GM23338 (cell line): ENCODE results near the gene CACNA1C. TPM values are rescaled to one million over a fixed set of nuclear protein-coding genes. Genes with fewer than 3 reads are reported as not detected.

Experiments
- ATAC-seq: fragments of 200-7000 bp; cut with Tn5 transposase; 3 replicates; pipeline ENCODE4 v1.9.1; 2020
- DNase-seq: peaks from one replicate; pipeline ENCODE4 v3.0.0-alpha.2; 2015; ENCODE audit warnings: low spot score
- H2AFZ ChIP-seq: fragments of 200-600 bp; sonication (generic); 2 replicates; pipeline ENCODE4 v1.8.0; 2016; ENCODE audit warnings: antibody characterized with exemption, mild to moderate bottlenecking, moderate library complexity
- H3F3A ChIP-seq: fragments of 200-600 bp; sonication (generic); replicated peaks from 2 replicates; pipeline ENCODE4 v1.8.0; 2017; ENCODE audit warnings: antibody characterized with exemption, mixed run types, low read depth
- H3K27ac ChIP-seq: fragments of 200-600 bp; sonication (generic); 2 replicates; pipeline ENCODE4 v1.6.1; 2016; ENCODE audit warnings: low read depth
- H3K27me3 ChIP-seq: fragments of 200-600 bp; sonication (generic); 2 replicates; pipeline ENCODE4 v1.8.0; 2016; ENCODE audit warnings: mild to moderate bottlenecking, mixed run types, moderate library complexity; ENCODE audit not compliant: insufficient read depth
- H3K36me3 ChIP-seq: fragments of 200-600 bp; sonication (generic); 2 replicates; pipeline ENCODE4 v1.8.0; 2016; ENCODE audit warnings: mild to moderate bottlenecking; ENCODE audit not compliant: insufficient read depth
- H3K4me1 ChIP-seq: fragments of 200-600 bp; sonication (generic); 2 replicates; pipeline ENCODE4 v1.8.0; 2016; ENCODE audit warnings: mild to moderate bottlenecking, moderate library complexity; ENCODE audit not compliant: insufficient read depth
- H3K4me2 ChIP-seq: fragments of 200-600 bp; sonication (generic); 2 replicates; pipeline ENCODE4 v1.7.1; 2017; ENCODE audit warnings: mixed run types
- H3K4me3 ChIP-seq: fragments of 200-600 bp; sonication (generic); 2 replicates; pipeline ENCODE4 v1.6.1; 2016; ENCODE audit warnings: mixed run types
- H3K79me2 ChIP-seq: fragments of 200-600 bp; sonication (generic); replicated peaks from 2 replicates; pipeline ENCODE4 v1.8.0; 2017; ENCODE audit warnings: mild to moderate bottlenecking; ENCODE audit not compliant: insufficient read depth
- H3K9me2 ChIP-seq: fragments of 200-600 bp; sonication (generic); 2 replicates; pipeline ENCODE4 v1.8.0; 2017; ENCODE audit not compliant: insufficient read depth
- H4K20me1 ChIP-seq: fragments of 200-600 bp; sonication (generic); replicated peaks from 2 replicates; pipeline ENCODE4 v1.8.0; 2017; ENCODE audit warnings: mild to moderate bottlenecking; ENCODE audit not compliant: insufficient read depth
- H3K27ac Mint-ChIP-seq: 2 replicates; pipeline ENCODE4 v1.8.0; 2020; ENCODE audit warnings: inconsistent platforms, mild to moderate bottlenecking, moderate library complexity, mixed read lengths
- H3K27me3 Mint-ChIP-seq: 3 replicates; pipeline ENCODE4 v1.8.0; 2022; ENCODE audit warnings: low read depth, mild to moderate bottlenecking, moderate library complexity, mixed read lengths, inconsistent platforms; ENCODE audit not compliant: insufficient read depth, poor library complexity
- H3K36me3 Mint-ChIP-seq: 3 replicates; pipeline ENCODE4 v1.8.0; 2021; ENCODE audit warnings: low read depth, mild to moderate bottlenecking, inconsistent platforms, moderate library complexity, mixed read lengths
- H3K4me1 Mint-ChIP-seq: 3 replicates; pipeline ENCODE4 v1.8.0; 2020; ENCODE audit warnings: mild to moderate bottlenecking, inconsistent platforms, mixed read lengths
- H3K4me3 Mint-ChIP-seq: 3 replicates; pipeline ENCODE4 v1.8.0; 2021; ENCODE audit warnings: moderate library complexity, mild to moderate bottlenecking, inconsistent platforms, mixed read lengths
- H3K9me3 Mint-ChIP-seq: 3 replicates; pipeline ENCODE4 v1.8.0; 2020; ENCODE audit warnings: moderate library complexity, mild to moderate bottlenecking, inconsistent platforms, mixed read lengths
- EZH2 ChIP-seq: fragments of 200-600 bp; sonication (generic); IDR thresholded peaks from one replicate; pipeline ENCODE4 v1.8.0; 2017; ENCODE audit warnings: antibody characterized with exemption, mild to moderate bottlenecking, low read depth; ENCODE audit not compliant: unreplicated experiment
- NANOG ChIP-seq: IDR thresholded peaks from 2 replicates; pipeline ENCODE4 v1.6.1; 2016; ENCODE audit warnings: antibody characterized with exemption, borderline replicate concordance
- POLR2AphosphoS5 ChIP-seq: IDR thresholded peaks from 2 replicates; pipeline ENCODE4 v1.6.1; 2016; ENCODE audit warnings: antibody characterized with exemption, low read depth
- STAT1 ChIP-seq: IDR thresholded peaks from one replicate; pipeline ENCODE4 v1.6.1; 2016; ENCODE audit warnings: antibody characterized with exemption; ENCODE audit not compliant: unreplicated experiment
- ZNF114 ChIP-seq: fragments of 250-450 bp; sonication (Bioruptor Pico); IDR thresholded peaks from 2 replicates; pipeline ENCODE4 v1.5.0; 2020; ENCODE audit warnings: mild to moderate bottlenecking, moderate library complexity
- ZNF331 ChIP-seq: fragments of 250-450 bp; sonication (Bioruptor Pico); IDR thresholded peaks from 2 replicates; pipeline ENCODE4 v1.5.0; 2020; ENCODE audit warnings: low read depth, mild to moderate bottlenecking, moderate library complexity
- polyA plus RNA-seq: library from polyadenylated mRNA; unstranded; fragments of >200 nt; fragmentation: Nextera tagmentation; extraction: Ambion mirVana; gene quantifications from 2 replicates; pipeline ENCODE4 v1.2.1, GENCODE V29; 2016
- total RNA-seq: library from RNA; depleted of rRNA; stranded (reverse); fragments of >200 nt; shearing (Covaris generic); gene quantifications from 2 replicates; pipeline ENCODE4 v1.2.3, GENCODE V29; 2014
- TF ChIP-seq, protein P1 (sequence below), 2 experiments: fragments of 200-600 bp in 1 of 2; sonication (generic) in 1 of 2; conservative IDR thresholded peaks; 2 replicates each; pipeline versions ENCODE4 v1.5.1 to v1.6.1; 2016 to 2017; ENCODE audit warnings: antibody characterized with exemption in 2 of 2, low read depth in 2 of 2, mild to moderate bottlenecking in 2 of 2, moderate library complexity in 1 of 2

The CACNA1C gene
- total and polyA plus RNA-seq, 2 experiments from 2014 or later = 0.78 to 2.1 TPM

DNA sequence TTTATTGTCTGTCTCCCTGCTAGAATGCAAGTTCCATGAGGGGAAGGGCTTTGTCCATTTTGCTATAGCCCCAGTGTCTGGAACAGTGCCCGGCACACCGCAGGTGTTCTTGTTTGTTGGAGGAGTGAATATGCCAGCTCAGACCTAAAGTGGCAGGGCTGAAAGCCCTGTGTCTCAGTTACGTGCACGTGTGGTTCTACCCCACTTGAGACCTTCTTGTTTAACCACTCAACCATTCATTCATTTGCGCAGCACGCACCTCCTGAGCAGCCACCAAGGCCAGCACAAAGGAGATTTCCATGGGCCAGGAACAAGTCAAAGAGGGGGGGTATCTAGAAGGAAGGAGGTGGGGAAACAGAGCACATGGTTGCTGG lies 404.0 kb downstream of the CACNA1C start:
- DNase-seq (no peak), ATAC-seq (no peak)
- Histone ChIP-seq H3K9me2 (no peaks in the 10 kb centered on the region), H3K36me3 (no peaks in the 10 kb centered on the region), H2AFZ (no peak overlapping the region), H3K79me2 (no peaks in the 10 kb centered on the region), H3K27me3 (no peaks in the 10 kb centered on the region), H3F3A (no peaks in the 10 kb centered on the region), H3K4me1 (no peaks in the 10 kb centered on the region), H3K27ac (no peak overlapping the region), H3K4me3 (no peak overlapping the region), H4K20me1 (no peaks in the 10 kb centered on the region), H3K4me2 (no peak overlapping the region)
- H3K36me3 Mint-ChIP-seq = no peaks in the 10 kb centered on the region
- H3K4me1 Mint-ChIP-seq = peaks cover 4% of the 10 kb centered on the region; the same call in 1 of the 3 replicates
- H3K9me3 Mint-ChIP-seq = no peaks in the 10 kb centered on the region
- H3K27ac Mint-ChIP-seq = no peak overlapping the region
- no peak overlapping the region for H3K4me3 Mint-ChIP-seq
- TF ChIP-seq, protein P1, sequence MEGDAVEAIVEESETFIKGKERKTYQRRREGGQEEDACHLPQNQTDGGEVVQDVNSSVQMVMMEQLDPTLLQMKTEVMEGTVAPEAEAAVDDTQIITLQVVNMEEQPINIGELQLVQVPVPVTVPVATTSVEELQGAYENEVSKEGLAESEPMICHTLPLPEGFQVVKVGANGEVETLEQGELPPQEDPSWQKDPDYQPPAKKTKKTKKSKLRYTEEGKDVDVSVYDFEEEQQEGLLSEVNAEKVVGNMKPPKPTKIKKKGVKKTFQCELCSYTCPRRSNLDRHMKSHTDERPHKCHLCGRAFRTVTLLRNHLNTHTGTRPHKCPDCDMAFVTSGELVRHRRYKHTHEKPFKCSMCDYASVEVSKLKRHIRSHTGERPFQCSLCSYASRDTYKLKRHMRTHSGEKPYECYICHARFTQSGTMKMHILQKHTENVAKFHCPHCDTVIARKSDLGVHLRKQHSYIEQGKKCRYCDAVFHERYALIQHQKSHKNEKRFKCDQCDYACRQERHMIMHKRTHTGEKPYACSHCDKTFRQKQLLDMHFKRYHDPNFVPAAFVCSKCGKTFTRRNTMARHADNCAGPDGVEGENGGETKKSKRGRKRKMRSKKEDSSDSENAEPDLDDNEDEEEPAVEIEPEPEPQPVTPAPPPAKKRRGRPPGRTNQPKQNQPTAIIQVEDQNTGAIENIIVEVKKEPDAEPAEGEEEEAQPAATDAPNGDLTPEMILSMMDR (conservative IDR thresholded peaks at IDR 0.05; ENCODE audit: low read depth in 2 of 2) = no peak
- TF ChIP-seq STAT1 = no peak
- no peak for TF ChIP-seq ZNF331 (CRISPR knock-in tag)
- TF ChIP-seq ZNF114 = no peak
- TF ChIP-seq POLR2AphosphoS5 = no peak
- TF ChIP-seq EZH2 = no peak
- no peaks in the 10 kb centered on the region for H3K27me3 Mint-ChIP-seq

DNA sequence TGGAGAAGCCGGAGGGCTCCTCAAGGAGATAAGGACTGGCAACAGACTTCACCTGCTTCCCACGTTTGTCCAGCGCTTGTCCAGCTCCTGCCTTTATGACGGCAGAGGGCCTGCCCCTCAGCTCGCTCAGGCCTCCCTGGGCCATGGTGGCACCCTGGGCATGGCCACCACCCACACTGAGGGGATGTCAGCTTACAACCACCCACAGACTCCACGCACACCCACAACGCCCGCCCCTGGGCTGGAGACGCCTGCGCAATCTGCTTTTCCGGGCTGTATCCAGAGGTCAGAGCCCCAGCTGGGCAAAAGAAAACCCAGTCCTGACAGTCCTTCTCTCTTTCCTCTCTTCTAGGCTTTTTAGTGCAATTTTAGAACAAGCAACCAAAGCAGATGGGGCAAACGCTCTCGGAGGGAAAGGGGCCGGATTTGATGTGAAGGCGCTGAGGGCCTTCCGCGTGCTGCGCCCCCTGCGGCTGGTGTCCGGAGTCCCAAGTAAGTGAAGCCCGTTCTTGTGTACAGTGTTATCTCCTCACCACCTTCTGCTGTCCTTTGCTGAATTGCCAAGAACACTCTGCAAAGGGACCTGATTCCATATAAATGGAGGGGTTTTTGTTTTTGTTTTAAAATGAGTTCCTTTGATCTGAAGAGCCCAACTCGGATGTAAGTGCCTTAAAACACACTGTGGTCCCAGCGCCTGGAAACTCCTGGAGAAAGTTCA lies 404.6 kb downstream of the CACNA1C start:
- H3K4me1 ChIP-seq = no peaks in the 10 kb centered on the region
- no peaks in the 10 kb centered on the region for H3F3A ChIP-seq
- Mint-ChIP-seq H3K27me3 (no peaks in the 10 kb centered on the region), H3K36me3 (no peaks in the 10 kb centered on the region), H3K9me3 (no peaks in the 10 kb centered on the region), H3K27ac (no peak overlapping the region), H3K4me3 (no peak overlapping the region), H3K4me1 (peaks cover 4% of the 10 kb centered on the region; the same call in 1 of the 3 replicates)
- no peak overlapping the region for H3K27ac ChIP-seq
- ATAC-seq (peak; percentile 33; the same call in 2 of the 3 replicates), DNase-seq (peak; percentile 12)
- H3K4me2 ChIP-seq = no peak overlapping the region
- H3K27me3 ChIP-seq = no peaks in the 10 kb centered on the region
- TF ChIP-seq ZNF331 (CRISPR knock-in tag) (no peak), NANOG (no peak)
- TF ChIP-seq, protein P1 (conservative IDR thresholded peaks at IDR 0.05; ENCODE audit: low read depth in 2 of 2) = peak in 1 of 2 experiments; percentile 16; a peak in 1 of 4 replicates
- H2AFZ ChIP-seq = no peak overlapping the region
- H3K4me3 ChIP-seq = no peak overlapping the region
- no peaks in the 10 kb centered on the region for H4K20me1 ChIP-seq
- no peaks in the 10 kb centered on the region for H3K36me3 ChIP-seq
- H3K9me2 ChIP-seq = no peaks in the 10 kb centered on the region
- no peaks in the 10 kb centered on the region for H3K79me2 ChIP-seq
